Skeletal muscle satellite cell (primary cell): ENCODE data around the gene THAP2. TPM values are rescaled to one million over a fixed set of nuclear protein-coding genes. Genes with fewer than 3 reads are reported as not detected.

ENCODE experiments used
- small RNA-seq: library from RNA; depleted of rRNA; stranded (forward); fragments of <200 nt; gene quantifications from one replicate; pipeline ENCODE3, GENCODE V24; 2012

The THAP2 gene

Small RNA genes within 50 kb of the gene (small RNA-seq; reads per million reads assigned to genes)
- gene RF00560: not detected
